LNCaP clone FGC (cell line): ENCODE results near the gene THAP12.

Experiments
- DNase-seq: peaks from one replicate; pipeline ENCODE4 v3.0.0-alpha.2; 2011; ENCODE audit warnings: low read depth
- H3K4me3 ChIP-seq: 2 replicates; pipeline ENCODE4 v1.5.1; 2011; ENCODE audit warnings: mild to moderate bottlenecking, low read depth, low read length, control low read depth
- TF ChIP-seq, protein P1 (sequence below): IDR thresholded peaks from 2 replicates; pipeline ENCODE4 v1.5.1; 2012; ENCODE audit warnings: mild to moderate bottlenecking; ENCODE audit not compliant: control insufficient read depth, insufficient read depth; ENCODE audit errors: extremely low read depth

Gene THAP12

DNA sequence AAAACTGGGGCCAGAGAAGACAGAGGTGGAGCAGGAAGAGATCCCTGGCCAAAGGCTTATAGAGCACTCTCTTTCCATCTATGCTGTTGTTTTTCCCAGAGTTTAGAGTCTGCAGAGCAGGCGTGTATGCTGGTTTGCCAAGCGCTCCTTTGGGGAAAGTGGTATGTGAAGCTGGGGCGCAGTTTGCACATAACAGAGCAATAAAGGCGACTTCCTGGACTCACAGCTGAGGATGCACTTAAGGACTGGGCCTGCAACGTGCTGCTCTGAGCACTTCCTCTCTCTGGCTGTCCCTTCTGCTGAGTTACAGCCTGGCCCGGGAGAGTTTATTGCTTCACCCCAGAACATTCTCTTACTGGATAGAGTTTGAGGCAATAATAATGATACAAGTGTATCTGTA is 41.7 kb downstream of the THAP12 start:
- TF ChIP-seq, protein P1, sequence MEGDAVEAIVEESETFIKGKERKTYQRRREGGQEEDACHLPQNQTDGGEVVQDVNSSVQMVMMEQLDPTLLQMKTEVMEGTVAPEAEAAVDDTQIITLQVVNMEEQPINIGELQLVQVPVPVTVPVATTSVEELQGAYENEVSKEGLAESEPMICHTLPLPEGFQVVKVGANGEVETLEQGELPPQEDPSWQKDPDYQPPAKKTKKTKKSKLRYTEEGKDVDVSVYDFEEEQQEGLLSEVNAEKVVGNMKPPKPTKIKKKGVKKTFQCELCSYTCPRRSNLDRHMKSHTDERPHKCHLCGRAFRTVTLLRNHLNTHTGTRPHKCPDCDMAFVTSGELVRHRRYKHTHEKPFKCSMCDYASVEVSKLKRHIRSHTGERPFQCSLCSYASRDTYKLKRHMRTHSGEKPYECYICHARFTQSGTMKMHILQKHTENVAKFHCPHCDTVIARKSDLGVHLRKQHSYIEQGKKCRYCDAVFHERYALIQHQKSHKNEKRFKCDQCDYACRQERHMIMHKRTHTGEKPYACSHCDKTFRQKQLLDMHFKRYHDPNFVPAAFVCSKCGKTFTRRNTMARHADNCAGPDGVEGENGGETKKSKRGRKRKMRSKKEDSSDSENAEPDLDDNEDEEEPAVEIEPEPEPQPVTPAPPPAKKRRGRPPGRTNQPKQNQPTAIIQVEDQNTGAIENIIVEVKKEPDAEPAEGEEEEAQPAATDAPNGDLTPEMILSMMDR = no peak
- no peak for DNase-seq
- no peak overlapping the region for H3K4me3 ChIP-seq

DNA sequence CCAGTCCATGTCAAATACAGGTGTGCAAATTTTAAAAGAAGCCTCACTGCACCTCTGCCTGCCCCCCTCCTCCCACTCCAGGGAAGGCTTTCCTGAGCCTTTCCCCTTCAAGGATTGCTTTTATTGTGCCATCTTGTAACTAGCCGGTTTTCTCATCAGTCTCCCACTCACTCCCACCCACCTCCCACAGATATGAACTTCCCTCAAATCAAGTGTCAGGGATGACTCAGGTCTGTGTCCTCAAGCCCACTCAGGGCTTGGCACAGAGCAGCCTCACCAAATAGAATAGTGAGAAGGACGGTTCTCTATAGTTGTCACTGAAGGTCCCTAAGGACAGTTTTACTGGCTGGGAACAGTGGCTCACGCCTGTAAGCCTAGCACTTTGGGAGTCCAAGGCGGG is 43.0 kb downstream of the THAP12 start:
- TF ChIP-seq, protein P1 = no peak
- H3K4me3 ChIP-seq = no peak overlapping the region
- DNase-seq = no peak

DNA sequence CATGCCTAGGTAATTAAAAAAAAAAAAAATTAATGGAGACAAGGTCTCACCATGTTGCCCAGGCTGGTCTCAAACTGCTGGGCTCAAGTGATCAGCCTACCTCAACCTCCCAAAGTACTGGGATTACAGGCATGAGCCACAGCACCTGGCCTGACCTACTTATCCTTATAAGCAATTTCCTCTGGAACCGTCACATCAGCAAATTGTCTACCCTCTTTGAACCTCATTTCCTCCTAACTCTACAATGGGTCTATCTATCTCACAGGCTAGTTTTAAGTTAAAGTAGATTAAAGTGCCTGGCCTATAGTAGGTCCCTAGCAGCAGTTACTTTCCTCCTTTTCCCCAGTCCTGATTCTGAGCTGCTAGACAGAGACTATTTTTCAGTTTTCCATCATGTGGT is 43.5 kb downstream of the THAP12 start:
- DNase-seq = no peak
- TF ChIP-seq, protein P1 = no peak
- H3K4me3 ChIP-seq = no peak overlapping the region

DNA sequence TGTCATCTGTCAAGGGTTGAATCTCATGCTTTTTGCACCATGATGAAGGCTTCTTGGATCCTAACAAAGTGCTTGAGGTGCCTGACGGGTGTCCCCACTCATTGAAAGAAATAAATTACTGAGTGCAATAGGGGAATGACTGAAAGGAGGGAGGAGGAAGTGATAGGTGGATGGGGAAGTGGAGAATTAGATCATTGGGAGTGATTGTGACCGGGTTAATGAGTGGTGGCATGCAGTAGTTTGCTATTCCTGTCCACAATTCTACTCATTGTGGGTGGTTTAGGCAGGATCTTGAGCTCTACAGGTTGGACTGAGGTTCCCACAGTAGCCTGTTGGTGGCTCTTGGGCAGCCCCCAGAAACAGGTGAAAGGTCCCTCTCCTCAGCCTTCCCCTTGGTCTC is 44.3 kb downstream of the THAP12 start:
- no peak overlapping the region for H3K4me3 ChIP-seq
- DNase-seq = no peak
- TF ChIP-seq, protein P1 = no peak

DNA sequence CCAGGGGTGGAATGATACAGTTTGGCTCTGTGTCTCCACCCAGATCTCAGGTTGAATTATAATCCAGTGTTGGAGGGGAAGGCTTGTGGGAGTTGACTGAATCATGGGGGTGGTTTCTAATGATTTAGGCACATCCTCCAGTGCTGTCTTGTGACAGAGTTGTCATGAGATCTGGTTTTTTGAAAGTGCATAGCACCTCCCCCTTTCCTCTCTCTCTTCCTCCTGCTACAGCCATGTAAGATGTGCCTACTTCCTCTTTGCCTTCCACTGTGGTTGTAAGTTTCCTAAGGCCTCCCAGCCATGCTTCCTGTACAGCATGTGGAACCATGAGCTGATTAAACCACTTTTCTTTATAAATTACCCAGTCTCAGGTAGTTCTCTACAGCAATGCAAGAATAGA is 45.1 kb downstream of the THAP12 start:
- H3K4me3 ChIP-seq = no peak overlapping the region
- TF ChIP-seq, protein P1 = no peak
- DNase-seq = no peak

DNA sequence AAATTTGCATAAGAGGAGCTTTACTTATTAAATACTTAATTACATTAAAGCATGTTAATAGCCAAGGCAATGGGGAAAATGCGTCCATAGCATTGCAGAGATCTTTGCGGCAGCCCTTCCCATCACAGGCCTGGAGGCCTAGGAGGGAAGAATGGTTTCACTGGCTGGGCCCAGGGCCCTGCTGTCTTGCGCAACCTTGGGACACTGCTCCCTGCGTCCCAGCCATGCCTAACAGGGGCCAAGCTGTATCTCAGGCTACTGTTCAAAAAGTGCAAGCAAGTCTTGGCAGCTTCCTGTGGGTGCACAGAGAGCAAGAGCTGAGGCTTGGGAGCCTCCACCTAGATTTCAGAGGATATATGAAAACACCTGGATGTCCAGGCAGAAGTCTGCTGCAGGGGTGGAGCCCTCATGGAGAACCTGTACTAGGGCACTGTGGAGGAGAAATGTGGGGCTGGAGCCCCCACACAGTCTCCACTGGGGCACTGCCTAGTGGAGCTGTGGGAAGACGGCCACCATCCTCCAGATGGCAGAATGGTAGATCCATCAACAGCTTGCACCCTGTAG is 46.0 kb downstream of the THAP12 start:
- TF ChIP-seq, protein P1 = no peak
- H3K4me3 ChIP-seq = no peak overlapping the region
- DNase-seq = no peak

DNA sequence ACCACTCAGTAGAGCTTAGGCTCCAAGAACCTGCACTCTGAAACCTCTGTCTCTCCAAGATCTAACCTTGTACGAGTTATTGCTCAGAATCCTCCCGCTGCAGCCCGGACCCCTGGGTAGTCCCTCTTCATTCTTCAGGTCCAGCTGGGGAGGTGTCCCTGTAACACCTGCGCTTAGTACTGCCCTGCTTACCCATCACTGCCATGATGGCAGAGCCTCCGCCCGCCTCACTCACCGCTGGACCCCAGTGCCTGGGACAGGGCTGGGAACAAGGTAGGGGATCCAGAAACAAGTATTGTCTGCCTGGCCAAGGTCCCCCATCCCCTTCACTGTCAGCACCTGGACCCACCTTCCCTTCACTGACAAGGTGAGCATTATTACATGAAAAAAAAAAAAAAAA is 50.3 kb downstream of the THAP12 start:
- TF ChIP-seq, protein P1 = no peak
- no peak for DNase-seq
- no peak overlapping the region for H3K4me3 ChIP-seq
